EH (cell line): ENCODE data around the gene VWCE.
"Not testable (repeated sequence)": the region's sequence is repeated elsewhere in the genome, so short reads cannot be mapped to it uniquely, and the experiment has no call there.

Experiments used
- DNase-seq: peaks from one replicate; pipeline ENCODE4 v3.0.0-alpha.2; 2015; ENCODE audit warnings: low read depth

The VWCE gene

DNA sequence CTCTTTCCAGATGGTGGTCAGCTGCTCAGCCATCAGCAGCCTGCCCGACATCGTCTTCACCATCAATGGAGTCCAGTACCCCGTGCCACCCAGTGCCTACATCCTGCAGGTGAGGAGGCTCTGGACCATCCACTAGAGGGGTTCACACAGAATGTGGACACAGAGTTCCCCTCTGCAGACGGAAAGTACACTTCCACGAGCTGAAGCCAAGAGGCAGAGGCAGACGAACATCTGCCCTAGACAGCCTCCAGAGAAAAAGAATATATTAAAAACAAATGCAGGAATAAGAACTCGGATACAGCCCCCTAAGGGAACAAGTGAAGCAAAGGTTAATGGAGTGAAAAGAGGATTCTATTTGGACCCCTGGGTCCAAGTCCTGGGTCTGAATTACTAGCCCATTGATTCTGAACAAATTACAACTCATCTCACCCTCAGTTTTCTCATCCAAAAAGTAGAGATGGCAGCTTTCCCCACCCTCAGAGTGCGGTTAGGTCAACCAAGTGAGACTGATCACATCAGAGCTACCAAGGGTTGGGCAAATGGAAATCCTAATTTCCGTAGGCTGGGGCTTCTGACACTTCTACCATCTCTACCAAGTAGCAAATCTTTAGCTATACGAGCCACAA is 83.7 kb downstream of the VWCE start:
- not testable (repeated sequence) for DNase-seq

DNA sequence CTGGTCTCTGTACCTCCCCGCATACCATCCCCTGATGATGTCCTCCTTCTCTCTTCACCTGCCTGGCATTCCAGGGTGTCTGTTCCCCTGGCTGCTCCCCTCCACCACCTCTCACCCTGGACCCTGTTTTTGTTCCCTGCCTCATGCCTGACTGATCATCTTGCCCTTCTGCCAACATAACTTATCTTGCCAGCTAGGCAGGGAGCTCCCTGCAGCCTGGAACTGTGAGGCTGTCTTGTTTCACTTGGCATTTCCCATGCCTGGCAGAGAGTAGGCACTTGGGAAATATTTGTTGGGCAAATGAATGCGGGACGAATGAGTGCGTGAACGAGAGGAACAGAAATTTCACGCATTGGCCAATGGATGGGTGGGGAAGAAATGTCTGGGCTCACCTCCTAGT is 84.5 kb downstream of the VWCE start:
- not testable (repeated sequence) for DNase-seq
